AG10803 (cell line): ENCODE data around the gene ESRRA.

Source experiments
- DNase-seq: peaks from one replicate; pipeline ENCODE4 v3.0.0; 2010; ENCODE audit warnings: low read depth
- H3K4me3 ChIP-seq: 2 replicates; pipeline ENCODE4 v1.5.1; 2011; ENCODE audit warnings: mild to moderate bottlenecking, low read length, control low read depth
- CTCF ChIP-seq: conservative IDR thresholded peaks from 2 replicates; pipeline ENCODE4 v1.5.1; 2011; ENCODE audit warnings: mild to moderate bottlenecking, low read length, control low read depth, inconsistent platforms

ESRRA gene

DNA sequence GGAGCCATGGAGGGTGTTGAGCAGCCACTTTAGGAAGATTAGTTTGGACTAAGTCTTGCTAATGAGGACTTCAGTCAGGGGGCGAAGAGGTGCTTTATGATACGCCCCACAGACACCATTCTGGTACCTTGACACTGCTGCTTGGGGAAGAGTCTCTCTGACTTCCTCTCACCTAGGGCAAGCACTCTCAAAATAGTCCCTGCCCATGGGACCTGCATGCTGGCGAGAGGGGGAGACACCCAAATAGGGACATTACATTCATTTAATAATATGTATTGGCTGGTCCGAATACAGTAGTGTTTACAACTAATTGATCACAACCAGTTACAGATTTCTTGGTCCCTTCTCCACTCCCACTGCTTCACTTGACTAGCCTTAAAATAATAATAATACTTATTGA is 9.6 kb upstream of the ESRRA start:
- no peak for TF ChIP-seq CTCF
- H3K4me3 ChIP-seq: no peak overlapping the region
- no peak for DNase-seq

- TF ChIP-seq CTCF: no peak
- DNase-seq: peak; percentile 70
Observed at GRCh38 chr11:64296236-64296635, 9.1 kb upstream of the ESRRA start.

DNA sequence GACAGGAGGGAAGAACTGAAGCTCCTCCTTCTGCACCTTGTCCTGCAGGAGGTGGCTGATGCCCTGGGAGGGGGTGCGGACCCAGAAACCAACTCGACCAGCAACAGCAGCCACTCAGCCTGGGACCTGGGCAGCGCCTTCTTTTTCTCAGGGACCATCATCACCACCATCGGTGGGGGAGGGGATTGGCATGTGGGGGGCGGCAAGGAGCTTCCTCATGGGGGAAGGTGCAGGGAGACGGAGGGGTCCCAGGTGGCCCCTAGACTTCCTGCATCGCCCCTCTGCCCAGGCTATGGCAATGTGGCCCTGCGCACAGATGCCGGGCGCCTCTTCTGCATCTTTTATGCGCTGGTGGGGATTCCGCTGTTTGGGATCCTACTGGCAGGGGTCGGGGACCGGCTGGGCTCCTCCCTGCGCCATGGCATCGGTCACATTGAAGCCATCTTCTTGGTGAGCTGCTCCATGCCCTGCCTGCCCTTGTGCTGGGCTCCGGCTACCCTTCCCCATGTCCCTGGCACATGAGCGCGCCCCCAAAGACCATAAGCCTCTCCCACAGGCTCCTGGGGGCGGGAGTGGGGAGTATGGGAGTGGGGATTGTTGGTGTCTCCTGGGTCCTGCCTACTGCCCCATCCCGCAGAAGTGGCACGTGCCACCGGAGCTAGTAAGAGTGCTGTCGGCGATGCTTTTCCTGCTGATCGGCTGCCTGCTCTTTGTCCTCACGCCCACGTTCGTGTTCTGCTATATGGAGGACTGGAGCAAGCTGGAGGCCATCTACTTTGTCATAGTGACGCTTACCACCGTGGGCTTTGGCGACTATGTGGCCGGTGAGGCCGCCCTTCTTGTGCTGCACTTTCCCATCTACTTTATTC is 8.3 kb upstream of the ESRRA start:
- no peak for TF ChIP-seq CTCF
- no peak overlapping the region for H3K4me3 ChIP-seq
- no peak for DNase-seq

More at GRCh38 chr11:64296236-64296635, 9.1 kb upstream of the ESRRA start:
- H3K4me3 ChIP-seq: no peak overlapping the region

DNA sequence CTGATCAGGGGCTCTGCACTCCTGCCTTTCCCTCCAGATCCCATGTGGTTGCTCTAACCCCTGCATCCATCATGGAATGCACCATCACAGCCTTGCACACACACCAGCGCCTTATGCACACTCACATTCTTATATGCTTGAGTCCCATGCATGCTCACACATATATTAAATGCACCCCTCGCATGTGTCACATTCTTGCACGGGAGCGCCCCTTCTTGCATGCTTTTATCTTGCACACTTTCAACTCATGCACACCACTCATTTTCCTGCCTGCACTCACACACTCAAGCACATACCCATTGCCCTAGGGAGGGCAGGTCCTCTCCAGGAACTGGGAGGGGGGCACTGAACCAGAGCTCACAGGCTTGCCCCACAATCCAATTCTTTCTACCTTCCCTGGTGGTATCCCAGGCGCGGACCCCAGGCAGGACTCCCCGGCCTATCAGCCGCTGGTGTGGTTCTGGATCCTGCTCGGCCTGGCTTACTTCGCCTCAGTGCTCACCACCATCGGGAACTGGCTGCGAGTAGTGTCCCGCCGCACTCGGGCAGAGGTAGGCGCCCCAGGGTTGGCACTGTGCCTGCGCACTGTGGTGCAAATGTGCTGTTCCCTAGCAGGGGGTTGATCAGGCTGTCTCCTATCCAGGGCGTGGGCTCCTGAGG is 7.5 kb upstream of the ESRRA start:
- H3K4me3 ChIP-seq: no peak overlapping the region
- DNase-seq: no peak
- TF ChIP-seq CTCF: no peak

DNA sequence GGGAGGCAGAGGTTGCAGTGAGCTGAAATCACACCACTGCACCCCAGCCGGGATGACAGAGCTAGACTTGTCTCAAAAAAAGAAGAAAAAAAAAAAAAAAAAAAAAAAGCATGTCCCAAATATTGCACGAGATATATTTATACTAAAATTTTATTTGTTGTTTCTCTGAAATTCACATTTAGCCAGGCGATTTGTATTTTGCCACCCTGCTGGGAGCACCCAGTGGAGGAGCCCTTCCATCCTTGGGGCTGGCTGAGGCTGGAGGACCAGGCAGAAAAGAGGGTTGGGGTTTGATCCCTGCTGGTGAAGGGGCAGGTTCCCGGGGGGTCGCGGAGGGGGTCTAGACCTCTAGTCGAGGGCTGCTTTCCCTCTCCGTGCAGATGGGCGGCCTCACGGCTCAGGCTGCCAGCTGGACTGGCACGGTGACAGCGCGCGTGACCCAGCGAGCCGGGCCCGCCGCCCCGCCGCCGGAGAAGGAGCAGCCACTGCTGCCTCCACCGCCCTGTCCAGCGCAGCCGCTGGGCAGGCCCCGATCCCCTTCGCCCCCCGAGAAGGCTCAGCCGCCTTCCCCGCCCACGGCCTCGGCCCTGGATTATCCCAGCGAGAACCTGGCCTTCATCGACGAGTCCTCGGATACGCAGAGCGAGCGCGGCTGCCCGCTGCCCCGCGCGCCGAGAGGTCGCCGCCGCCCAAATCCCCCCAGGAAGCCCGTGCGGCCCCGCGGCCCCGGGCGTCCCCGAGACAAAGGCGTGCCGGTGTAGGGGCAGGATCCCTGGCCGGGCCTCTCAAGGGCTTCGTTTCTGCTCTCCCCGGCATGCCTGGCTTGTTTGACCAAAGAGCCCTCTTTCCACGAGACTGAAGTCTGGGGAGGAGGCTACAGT is 6.1 kb upstream of the ESRRA start:
- no peak for TF ChIP-seq CTCF
- peak; percentile 25 for DNase-seq
- peak overlapping the region; percentile 24; the same call in 1 of the 2 replicates for H3K4me3 ChIP-seq

DNA sequence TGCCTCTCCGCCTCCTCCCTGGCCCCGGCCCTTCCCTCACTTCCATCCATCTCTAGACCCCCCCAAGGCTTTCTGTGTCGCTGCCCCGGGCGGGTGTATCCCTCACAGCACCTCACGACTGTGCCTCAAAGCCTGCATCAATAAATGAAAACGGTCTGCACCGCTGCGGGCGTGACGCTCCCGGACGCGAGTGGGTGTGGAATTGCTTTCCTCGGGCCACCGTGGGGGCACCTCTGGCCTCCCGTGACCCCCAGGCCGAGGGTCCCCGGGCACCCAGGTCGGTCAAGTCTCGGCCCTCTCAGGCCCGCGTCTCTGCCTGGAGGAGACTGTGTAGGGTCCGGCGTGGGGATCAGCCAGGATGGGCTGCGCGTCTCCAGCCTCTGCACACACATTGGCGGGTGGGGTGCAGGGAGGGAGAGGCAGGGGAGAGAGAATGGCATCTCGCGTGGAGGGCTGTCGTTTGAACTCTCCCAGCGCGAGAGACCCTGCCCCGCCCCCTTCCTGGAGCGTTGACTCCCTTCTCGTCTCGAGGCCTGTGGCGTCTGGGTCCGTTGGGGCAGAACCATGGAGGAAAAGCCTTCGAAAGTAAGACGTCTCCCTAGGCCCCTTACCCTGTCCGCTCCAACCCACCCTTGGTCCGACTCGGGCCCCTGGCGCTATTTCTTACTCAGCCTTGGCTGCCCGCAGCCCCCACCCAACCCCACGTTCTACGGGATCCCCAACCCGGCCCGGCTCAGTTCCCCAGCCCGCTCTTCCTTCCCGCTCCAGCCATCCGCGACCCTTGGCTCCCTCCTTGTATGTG is 5.3 kb upstream of the ESRRA start, which contains the start of gene CATSPERZ:
Gene CATSPERZ, plus strand, starts transcription at position 512 of the 802 bp plus-strand sequence. Its CDS starts 53 bp downstream, at position 565.
- H3K4me3 ChIP-seq: peak within 1 kb of the TSS; percentile 44
- DNase-seq: no peak
- no peak for TF ChIP-seq CTCF
